SK-MEL-5 (cell line): Measurements from ENCODE around the gene AKIRIN2. TPM values are rescaled to one million over a fixed set of nuclear protein-coding genes. Genes with fewer than 3 reads are reported as not detected.
"Not testable (repeated sequence)": the region's sequence is repeated elsewhere in the genome, so short reads cannot be mapped to it uniquely, and the experiment has no call there.

Experiments
- DNase-seq: peaks from one replicate; pipeline ENCODE4 v3.0.0-alpha.2; 2016; ENCODE audit warnings: low read depth, low spot score
- in situ Hi-C: cut with HindIII; loops from 2 replicates; pipeline ENCODE4 v1.10.0; 2016; ENCODE audit warnings: low sequenced_read_pairs, high pct_unique_total_duplicates, low pct_unique_long_range_greater_than_20kb
- total RNA-seq: library from RNA; depleted of rRNA; stranded (reverse); fragments of >200 nt; shearing (Covaris generic); gene quantifications from 2 replicates; pipeline ENCODE4 v1.2.3, GENCODE V29; 2014

The AKIRIN2 gene
- total RNA-seq, 1 experiment from 2014 or later: 10.7 TPM

- in situ Hi-C loops: no loop called here
- DNase-seq: peak; percentile 52
Observed at GRCh38 chr6:87700397-87701343, 1.4 kb downstream of the AKIRIN2 start.

GRCh38 chr6:87699576-87699975 lies 2.5 kb downstream of the AKIRIN2 start:
- in situ Hi-C loops: no loop called here
- DNase-seq: no peak

- in situ Hi-C loops: no loop called here
- no peak for DNase-seq
Observed at GRCh38 chr6:87698547-87699006, 3.5 kb downstream of the AKIRIN2 start.

DNA sequence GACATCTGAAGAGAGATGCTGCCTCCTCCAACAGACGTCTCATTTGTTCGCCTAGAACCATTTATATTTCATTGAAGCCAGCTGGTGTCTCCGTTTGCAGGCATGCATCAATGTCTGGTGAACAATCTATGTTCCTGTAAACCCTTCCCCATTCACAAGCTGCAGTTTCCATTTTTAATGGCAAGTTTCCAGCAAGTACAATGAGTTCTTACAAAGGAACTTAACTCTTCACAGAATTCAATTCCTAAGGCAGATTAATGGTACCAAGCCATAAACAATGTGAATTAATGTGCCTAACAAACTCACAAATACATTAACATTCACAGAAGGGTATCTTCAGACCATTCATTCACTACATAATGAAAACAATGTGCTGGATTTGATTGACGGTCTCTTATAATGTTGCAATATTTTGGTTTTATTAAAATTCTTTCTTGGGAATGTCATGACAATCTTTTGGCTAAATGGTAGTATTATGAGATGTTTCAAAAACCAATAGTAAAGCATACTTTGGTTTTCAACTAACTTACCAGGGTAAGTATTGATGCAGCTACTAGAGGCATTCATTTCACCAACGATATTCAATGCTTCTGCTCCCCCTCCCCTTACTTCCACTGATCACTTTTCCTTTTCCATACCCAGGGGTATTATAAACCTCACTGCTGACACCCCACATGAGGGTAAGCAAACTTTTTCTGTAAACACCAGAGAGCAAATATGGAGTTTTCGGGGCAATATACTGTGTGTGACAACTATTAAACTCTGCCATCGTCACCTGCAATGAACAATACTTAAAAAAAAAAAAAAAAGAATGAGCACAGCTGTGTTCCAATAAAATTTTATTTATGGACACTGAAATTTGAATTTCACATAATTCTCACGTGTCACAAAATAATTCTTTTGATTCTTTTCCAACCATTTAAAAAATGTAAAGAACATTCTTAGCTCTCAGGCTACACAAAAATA lies 4.2 kb downstream of the AKIRIN2 start:
- in situ Hi-C loops: no loop called here
- DNase-seq: peak; percentile 92

GRCh38 chr6:87696817-87697216 lies 5.2 kb downstream of the AKIRIN2 start:
- in situ Hi-C loops, DNase-seq: not testable (repeated sequence)

DNA sequence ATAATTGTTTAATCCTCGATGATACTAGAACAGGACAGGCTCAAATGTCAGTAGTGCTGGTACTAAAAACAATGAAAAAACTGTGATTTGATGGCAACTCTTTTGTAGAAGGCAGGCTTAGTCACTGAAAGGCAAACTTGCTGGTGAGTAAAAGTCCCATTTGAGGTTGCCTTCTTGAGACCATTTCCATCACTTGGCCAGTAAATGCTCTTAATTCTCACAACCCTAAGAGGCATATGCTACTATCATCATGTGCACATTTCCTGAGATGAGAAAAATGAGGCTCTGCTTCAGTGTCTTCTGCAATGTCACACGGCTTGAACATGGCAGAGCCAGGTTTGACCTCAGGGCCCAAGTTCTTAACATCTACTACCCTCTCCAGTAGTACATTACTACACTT lies 9.9 kb downstream of the AKIRIN2 start:
- in situ Hi-C loops: no loop called here
- no peak for DNase-seq

GRCh38 chr6:87690441-87690840 lies 11.6 kb downstream of the AKIRIN2 start:
- in situ Hi-C loops: no loop called here
- no peak for DNase-seq

GRCh38 chr6:87687893-87688292 lies 14.1 kb downstream of the AKIRIN2 start:
- in situ Hi-C loops, DNase-seq: not testable (repeated sequence)

GRCh38 chr6:87687296-87687695 lies 14.7 kb downstream of the AKIRIN2 start:
- no peak for DNase-seq
- in situ Hi-C loops: no loop called here

DNA sequence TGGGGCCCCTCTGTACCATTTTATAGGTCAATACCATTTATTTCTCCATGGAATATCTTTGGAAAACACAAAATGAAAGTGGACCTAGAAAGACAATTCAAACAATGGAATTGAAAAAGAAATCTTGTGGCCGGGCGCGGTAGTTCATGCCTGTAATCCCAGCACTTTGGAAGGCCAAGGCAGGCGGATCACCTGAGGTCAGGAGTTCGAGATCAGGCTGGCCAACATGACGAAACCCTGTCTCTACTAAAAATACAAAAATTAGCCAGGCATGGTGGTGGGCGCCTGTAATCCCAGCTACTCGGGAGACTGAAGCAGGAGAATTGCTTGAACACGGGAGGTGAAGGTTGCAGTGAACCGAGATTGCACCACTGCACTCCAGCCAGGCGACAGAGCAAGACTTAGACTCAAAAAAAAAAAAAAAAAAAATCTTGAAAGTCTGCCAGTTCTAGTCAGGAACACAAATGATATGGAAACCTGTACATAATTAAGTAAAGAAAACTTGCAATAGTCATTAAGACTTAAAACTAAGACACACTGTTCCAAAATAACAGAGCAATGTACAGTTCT lies 15.3 kb downstream of the AKIRIN2 start:
- in situ Hi-C loops, DNase-seq: not testable (repeated sequence)

GRCh38 chr6:87684895-87685654 lies 17.0 kb downstream of the AKIRIN2 start:
- in situ Hi-C loops: no loop called here
- DNase-seq: no peak

- in situ Hi-C loops: no loop called here
- no peak for DNase-seq
Observed at GRCh38 chr6:87683890-87684289, 18.1 kb downstream of the AKIRIN2 start.

DNA sequence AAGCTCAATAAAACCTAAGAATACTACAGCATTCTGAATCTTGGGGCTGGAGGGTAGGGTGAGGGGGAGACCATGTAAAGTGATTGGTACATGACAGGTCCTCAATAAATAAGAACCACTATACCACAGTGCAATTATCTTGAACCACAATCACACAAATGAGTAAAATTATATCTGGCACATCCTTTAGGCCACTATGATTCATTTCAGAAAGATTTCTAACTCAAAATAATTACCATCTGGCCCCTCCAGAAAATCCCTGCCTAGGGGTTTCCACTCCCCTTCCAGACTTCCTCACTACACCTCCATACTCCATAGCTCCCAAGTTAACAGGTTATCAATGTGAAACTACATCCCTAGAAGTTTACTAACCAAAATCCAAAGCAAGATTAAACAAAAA lies 19.7 kb downstream of the AKIRIN2 start:
- in situ Hi-C loops: no loop called here
- DNase-seq: no peak

GRCh38 chr6:87675004-87675681 lies 26.9 kb downstream of the AKIRIN2 start:
- in situ Hi-C loops: no loop called here
- no peak for DNase-seq

GRCh38 chr6:87674290-87674689 lies 27.7 kb downstream of the AKIRIN2 start:
- DNase-seq: no peak
- in situ Hi-C loops: no loop called here

GRCh38 chr6:87673237-87673636 lies 28.8 kb downstream of the AKIRIN2 start:
- DNase-seq: no peak
- in situ Hi-C loops: no loop called here

DNA sequence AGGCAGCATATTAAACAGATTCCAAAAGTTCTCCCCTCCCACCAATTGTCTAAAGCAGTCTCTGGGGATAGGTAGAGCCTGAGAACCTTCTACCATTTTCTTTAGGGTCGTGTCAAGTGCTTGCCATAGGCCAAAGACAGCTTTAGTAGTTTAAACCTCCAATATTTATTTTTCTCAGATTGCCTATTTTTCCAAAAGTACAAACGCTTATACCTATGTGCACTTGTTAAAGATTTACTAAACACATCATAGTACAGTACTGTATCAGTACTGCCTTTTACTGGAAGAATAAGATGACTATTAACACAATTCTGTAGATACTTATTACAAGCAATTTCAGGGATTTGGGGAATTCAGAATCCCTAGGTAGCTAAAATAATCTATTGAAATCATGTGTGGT lies 29.4 kb downstream of the AKIRIN2 start:
- in situ Hi-C loops: no loop called here
- DNase-seq: no peak
